ENCODE data around the gene IFT52.

IFT52 gene

GRCh38 chr20:43690943-43691598 lies 100.3 kb downstream of the IFT52 start:
- no peak for DNase-seq (ENCODE audit: low read depth in 2 of 2)

GRCh38 chr20:43691928-43692524 lies 101.3 kb downstream of the IFT52 start:
- peak; percentile 16 to 40 for DNase-seq (ENCODE audit: low read depth in 2 of 2)

- DNase-seq (ENCODE audit: low read depth in 2 of 2), result no peak
Measured at GRCh38 chr20:43694763-43695162, 104.0 kb downstream of the IFT52 start.

- DNase-seq (ENCODE audit: low read depth in 2 of 2), result no peak
Measured at GRCh38 chr20:43695571-43695970, 104.8 kb downstream of the IFT52 start.
